HG03280 (cell line): ENCODE data around the gene OGFRL1.

Source experiments
- ATAC-seq: cut with Tn5 transposase; IDR thresholded peaks from one replicate; pipeline ENCODE4 v1.9.1; 2021; ENCODE audit warnings: mild to moderate bottlenecking, moderate library complexity; ENCODE audit not compliant: unreplicated experiment

OGFRL1 gene

DNA sequence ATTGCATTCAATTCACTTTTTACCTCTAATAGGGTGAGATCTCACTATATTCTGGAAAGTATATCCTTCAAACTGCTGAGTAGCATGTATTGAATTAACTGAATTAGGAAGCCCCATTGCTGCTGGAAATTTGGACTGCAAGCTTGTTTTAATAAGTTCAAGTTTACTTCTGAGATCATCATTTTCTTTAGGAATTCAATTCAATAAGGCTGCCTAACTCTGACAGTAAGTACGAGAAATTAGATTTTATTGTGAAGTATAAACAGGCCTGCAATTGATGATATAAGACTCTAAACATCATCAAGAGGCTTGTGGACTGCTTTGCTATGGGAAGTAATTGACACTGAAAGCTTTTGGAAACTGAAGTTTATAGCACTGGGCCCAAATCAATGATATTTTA, 44.4 kb downstream of the OGFRL1 start:
- ATAC-seq, result no peak

- no peak for ATAC-seq
Measured at GRCh38 chr6:71333697-71334096, 45.1 kb downstream of the OGFRL1 start.

DNA sequence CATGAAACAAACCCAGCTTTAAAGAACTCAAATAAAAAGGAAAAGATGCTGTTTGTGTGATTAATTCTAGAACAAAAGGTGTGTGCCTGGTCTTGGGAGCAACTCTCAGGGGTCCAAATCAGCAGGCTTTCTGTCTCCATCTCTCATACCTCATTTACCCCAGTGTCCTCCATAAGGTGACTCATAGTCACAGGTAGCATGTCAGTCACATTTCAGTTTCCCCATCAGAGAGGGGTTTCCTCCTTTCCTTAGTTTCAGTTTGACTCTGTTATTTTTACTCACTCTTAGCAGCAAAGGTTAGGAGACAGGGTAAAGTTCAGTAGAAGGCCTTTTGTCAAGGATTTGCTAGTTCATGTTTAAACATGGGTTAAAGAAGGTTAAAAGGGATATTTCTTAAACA, 46.2 kb downstream of the OGFRL1 start:
- no peak for ATAC-seq

- no peak for ATAC-seq
Measured at GRCh38 chr6:71335544-71335943, 46.9 kb downstream of the OGFRL1 start.

GRCh38 chr6:71336901-71337300, 48.3 kb downstream of the OGFRL1 start:
- ATAC-seq, result no peak

- no peak for ATAC-seq
Measured at GRCh38 chr6:71338540-71339316, 50.1 kb downstream of the OGFRL1 start.

DNA sequence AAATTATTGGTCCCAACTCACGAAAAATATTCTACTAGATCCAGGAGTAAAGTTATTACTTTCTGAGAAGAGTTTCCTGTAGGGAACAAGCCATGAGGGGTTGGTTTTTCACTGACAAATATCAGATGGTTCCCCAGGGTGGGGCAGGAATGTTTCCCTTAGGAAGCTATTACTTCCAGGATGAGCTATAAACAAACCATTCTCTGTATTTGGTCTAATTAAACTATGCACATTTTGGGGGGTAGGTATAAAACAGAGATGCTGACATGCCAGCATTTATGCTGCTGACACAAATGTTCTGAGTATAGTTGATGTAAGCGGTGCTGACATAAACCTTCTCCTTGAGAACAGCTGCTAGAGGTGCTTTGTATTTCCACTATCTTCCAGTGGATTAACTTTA, 54.2 kb downstream of the OGFRL1 start:
- ATAC-seq, result no peak

- no peak for ATAC-seq
Measured at GRCh38 chr6:71345476-71346333, 57.1 kb downstream of the OGFRL1 start.

GRCh38 chr6:71346334-71346694, 57.7 kb downstream of the OGFRL1 start:
- no peak for ATAC-seq

DNA sequence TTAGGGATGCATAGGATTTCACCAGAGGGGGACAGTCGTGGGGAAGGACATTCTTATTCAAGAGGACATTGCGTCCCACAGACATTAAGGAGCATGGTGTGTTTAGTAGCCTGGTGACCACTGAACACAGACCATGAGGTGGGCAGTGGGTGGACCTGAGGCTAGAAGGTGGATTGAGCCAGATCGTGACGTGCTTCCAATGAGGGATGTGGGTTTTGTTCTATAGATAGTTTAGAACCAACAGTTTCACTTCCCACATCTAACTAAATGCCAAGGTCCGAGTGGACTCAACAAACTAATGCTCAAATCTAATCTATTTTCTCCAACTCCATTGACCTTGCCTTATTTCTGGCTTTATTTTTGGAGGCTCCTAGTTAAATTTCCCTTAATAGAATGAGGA, 58.5 kb downstream of the OGFRL1 start:
- ATAC-seq, result no peak

- no peak for ATAC-seq
Measured at GRCh38 chr6:71349395-71349794, 60.8 kb downstream of the OGFRL1 start.

- no peak for ATAC-seq
Measured at GRCh38 chr6:71349976-71350615, 61.5 kb downstream of the OGFRL1 start.

DNA sequence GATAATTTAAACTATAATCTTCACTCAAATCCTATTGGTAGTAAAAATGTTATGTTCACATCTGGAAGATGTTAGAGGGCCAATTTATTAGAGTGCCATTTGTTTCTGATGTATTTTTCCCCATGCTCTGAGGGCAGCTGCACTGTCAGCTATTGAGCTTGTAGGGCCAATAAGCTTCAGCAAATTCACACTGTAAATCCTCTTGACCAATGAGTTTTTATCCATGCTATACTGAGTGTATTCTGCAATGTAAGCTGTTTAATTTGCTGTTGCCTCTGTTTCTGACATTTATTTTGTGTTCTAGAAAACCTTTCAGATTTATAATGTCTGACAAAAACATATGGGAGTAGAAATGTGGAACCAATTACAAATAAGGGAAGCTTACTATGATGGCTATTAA, 62.6 kb downstream of the OGFRL1 start:
- ATAC-seq, result no peak
